ENCODE data around the gene KCTD16.

The KCTD16 gene

GRCh38 chr5:144206141-144206540 is 35.5 kb downstream of the KCTD16 start:
- TF ChIP-seq CTCF (IDR thresholded peaks at IDR 0.05; ENCODE audit: low read depth, low read length): no peak
- peak overlapping the region; percentile 24 for H3K4me3 ChIP-seq (ENCODE audit: low read depth, low read length)

GRCh38 chr5:144207875-144208444 is 37.3 kb downstream of the KCTD16 start:
- H3K4me3 ChIP-seq (ENCODE audit: low read depth, low read length): no peak overlapping the region
- no peak for TF ChIP-seq CTCF (IDR thresholded peaks at IDR 0.05; ENCODE audit: low read depth, low read length)

- no peak for TF ChIP-seq CTCF (IDR thresholded peaks at IDR 0.05; ENCODE audit: low read depth, low read length)
- no peak overlapping the region for H3K4me3 ChIP-seq (ENCODE audit: low read depth, low read length)
Measured at GRCh38 chr5:144209361-144209760, 38.7 kb downstream of the KCTD16 start.

GRCh38 chr5:144210655-144211054 is 40.0 kb downstream of the KCTD16 start:
- no peak for TF ChIP-seq CTCF (IDR thresholded peaks at IDR 0.05; ENCODE audit: low read depth, low read length)
- H3K4me3 ChIP-seq (ENCODE audit: low read depth, low read length): no peak overlapping the region

DNA sequence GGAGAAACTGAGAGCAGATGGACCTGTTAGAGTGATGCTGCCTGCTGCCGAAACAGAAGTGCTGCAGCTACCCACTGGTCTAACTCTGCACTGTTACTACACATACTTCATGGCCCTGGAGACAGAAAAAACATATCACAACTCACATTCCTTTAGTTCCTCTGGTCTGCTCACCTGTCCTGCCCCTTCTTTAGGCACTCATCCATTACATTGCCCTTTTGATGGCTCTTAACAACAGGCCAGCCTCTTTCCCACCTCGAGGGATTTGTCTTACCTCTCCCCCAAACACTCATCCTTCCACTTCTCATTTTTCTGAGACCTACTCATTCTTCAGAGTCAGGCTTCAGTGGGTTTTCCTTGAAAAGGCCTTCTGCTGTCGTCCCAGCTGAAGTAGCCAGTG is 49.2 kb downstream of the KCTD16 start:
- TF ChIP-seq CTCF (IDR thresholded peaks at IDR 0.05; ENCODE audit: low read depth, low read length): no peak
- no peak overlapping the region for H3K4me3 ChIP-seq (ENCODE audit: low read depth, low read length)

GRCh38 chr5:144227363-144227999 is 56.8 kb downstream of the KCTD16 start:
- TF ChIP-seq CTCF (IDR thresholded peaks at IDR 0.05; ENCODE audit: low read depth, low read length): no peak
- no peak overlapping the region for H3K4me3 ChIP-seq (ENCODE audit: low read depth, low read length)

DNA sequence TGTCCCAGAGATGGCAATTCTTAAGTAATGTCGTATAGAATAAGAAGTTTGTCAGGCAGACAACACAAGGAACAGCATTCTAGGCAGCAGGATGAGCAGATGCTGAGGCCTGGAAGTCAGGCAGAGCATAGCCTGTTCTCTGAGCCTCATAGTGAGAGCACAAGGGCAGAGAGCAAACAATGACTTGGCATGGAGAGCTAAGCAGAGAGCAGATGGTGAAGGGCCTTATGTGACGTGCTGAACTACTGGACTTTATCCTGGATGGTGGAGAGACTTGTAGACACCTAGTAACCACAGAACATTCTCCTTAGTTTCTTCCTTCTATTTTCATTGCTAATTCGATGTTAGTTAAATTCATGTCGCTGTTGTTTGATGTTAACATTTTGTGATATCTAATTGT is 60.1 kb downstream of the KCTD16 start:
- no peak for TF ChIP-seq CTCF (IDR thresholded peaks at IDR 0.05; ENCODE audit: low read depth, low read length)
- no peak overlapping the region for H3K4me3 ChIP-seq (ENCODE audit: low read depth, low read length)

Measured in WI38 (cell line).